SK-N-SH (cell line): ENCODE data around the gene OPCML. TPM values are rescaled to one million over a fixed set of nuclear protein-coding genes. Genes with fewer than 3 reads are reported as not detected.

ENCODE experiments used
- CTCF ChIA-PET: fragments of 300-600, 350-600 bp; formaldehyde crosslinking; extraction: SDS; loops from one replicate; lab custom pipeline; 2021; lab: Yijun Ruan, JAX
- POLR2A ChIA-PET: fragments of 350-600 bp; sonication (Branson Sonifier 250); formaldehyde crosslinking; extraction: SDS; loops from one replicate; lab custom pipeline; 2020; ENCODE audit warnings: antibody characterized with exemption, inconsistent platforms; lab: Yijun Ruan, JAX
- DNase-seq: peaks from one replicate; pipeline ENCODE4 v3.0.0; 2012
- H2AFZ ChIP-seq: fragments of 200-600 bp; sonication (generic); 2 replicates; pipeline ENCODE4 v1.8.1; 2016; ENCODE audit warnings: antibody characterized with exemption, mild to moderate bottlenecking, low read depth
- H3F3A ChIP-seq: fragments of 200-600 bp; sonication (generic); replicated peaks from 2 replicates; pipeline ENCODE3; 2016; ENCODE audit warnings: antibody characterized with exemption, mild to moderate bottlenecking; ENCODE audit not compliant: insufficient read depth
- H3K27ac ChIP-seq, 2 experiments: fragments of 200-500 bp in 1 of 2; fragments of 200-600 bp in 1 of 2; sonication (Bioruptor generic) in 1 of 2; sonication (generic), shearing (Covaris generic) in 1 of 2; 2 replicates each; pipeline versions ENCODE4 v1.5.1 to v1.6.1; 2014 to 2016; ENCODE audit warnings: low read depth in 2 of 2, inconsistent platforms in 1 of 2, low read length in 1 of 2, mild to moderate bottlenecking in 1 of 2, mixed read lengths in 1 of 2
- H3K27me3 ChIP-seq: fragments of 200-600 bp; sonication (generic), shearing (Covaris generic); 2 replicates; pipeline ENCODE4 v1.6.1; 2016; ENCODE audit warnings: mixed run types; ENCODE audit not compliant: insufficient read depth
- H3K36me3 ChIP-seq, 2 experiments: fragments of 200-500 bp in 1 of 2; fragments of 200-600 bp in 1 of 2; sonication (Bioruptor generic) in 1 of 2; sonication (generic) in 1 of 2; replicated peaks in 1 of 2; 2 replicates each; pipeline versions ENCODE3 to v1.5.1; 2014 to 2016; ENCODE audit warnings: low read length in 1 of 2, mild to moderate bottlenecking in 1 of 2; ENCODE audit not compliant: insufficient read depth in 2 of 2, control insufficient read depth in 1 of 2
- H3K4me1 ChIP-seq, 2 experiments: fragments of 200-500 bp in 1 of 2; fragments of 200-600 bp in 1 of 2; sonication (Bioruptor generic) in 1 of 2; sonication (generic), shearing (Covaris generic) in 1 of 2; 2 replicates each; pipeline versions ENCODE4 v1.5.1 to v1.6.1; 2014 to 2016; ENCODE audit warnings: low read depth in 1 of 2, low read length in 1 of 2, mixed run types in 1 of 2; ENCODE audit not compliant: insufficient read depth in 2 of 2, control insufficient read depth in 1 of 2
- H3K4me2 ChIP-seq: fragments of 200-600 bp; sonication (generic), shearing (Covaris generic); 2 replicates; pipeline ENCODE4 v1.6.1; 2017; ENCODE audit warnings: mixed run types
- H3K4me3 ChIP-seq, 2 experiments: fragments of 200-500 bp in 1 of 2; fragments of 200-600 bp in 1 of 2; sonication (Bioruptor generic) in 1 of 2; sonication (generic), shearing (Covaris generic) in 1 of 2; 2 replicates each; pipeline versions ENCODE4 v1.5.1 to v1.8.1; 2014 to 2016; ENCODE audit warnings: low read depth in 2 of 2, inconsistent platforms in 1 of 2, low read length in 1 of 2, mild to moderate bottlenecking in 1 of 2, mixed read lengths in 1 of 2, moderate library complexity in 1 of 2
- H3K79me2 ChIP-seq: fragments of 200-600 bp; sonication (generic); 2 replicates; pipeline ENCODE4 v1.8.1; 2017; ENCODE audit warnings: mild to moderate bottlenecking; ENCODE audit not compliant: insufficient read depth
- H3K9ac ChIP-seq: fragments of 200-600 bp; sonication (generic); 2 replicates; pipeline ENCODE4 v1.6.1; 2017; ENCODE audit warnings: mixed run types
- H3K9me2 ChIP-seq: fragments of 200-600 bp; sonication (generic); 2 replicates; pipeline ENCODE4 v1.6.1; 2017; ENCODE audit warnings: mixed run types
- H3K9me3 ChIP-seq: fragments of 200-600 bp; sonication (generic); 2 replicates; pipeline ENCODE4 v1.6.1; 2017; ENCODE audit warnings: mixed run types, mild to moderate bottlenecking, moderate library complexity
- H4K20me1 ChIP-seq: fragments of 200-600 bp; sonication (generic); 2 replicates; pipeline ENCODE4 v1.6.1; 2017; ENCODE audit warnings: mild to moderate bottlenecking, mixed run types; ENCODE audit not compliant: insufficient read depth
- GATA2 ChIP-seq: sonication (generic); formaldehyde crosslinking; IDR thresholded peaks from 2 replicates; pipeline ENCODE4 v1.5.0; 2020; ENCODE audit warnings: mild to moderate bottlenecking, missing genetic modification reagents
- RAD21 ChIP-seq: IDR thresholded peaks from 2 replicates; pipeline ENCODE4 v1.6.1; 2012; ENCODE audit warnings: mild to moderate bottlenecking, low read length
- TCF12 ChIP-seq: IDR thresholded peaks from 2 replicates; pipeline ENCODE4 v1.4.0; 2012
- WGBS: methylation state at CpG from one replicate; pipeline ENCODE4 v1.1.6; 2017; ENCODE audit warnings: low lambda C conversion rate; 5-methylcytosine and 5-hydroxymethylcytosine counted together
- polyA plus RNA-seq, 3 experiments: library from polyadenylated mRNA; depleted of rRNA; stranded (reverse); fragments of >200 nt; gene quantifications; 2 replicates each; pipeline ENCODE4 v1.2.3, GENCODE V29; 2012
- TF ChIP-seq, protein P1 (sequence below): IDR thresholded peaks from 2 replicates; pipeline ENCODE4 v1.6.1; 2012; ENCODE audit warnings: mild to moderate bottlenecking, low read depth, low read length, moderate library complexity
- TF ChIP-seq, protein P2 (sequence below): fragments of 150-350 bp; IDR thresholded peaks from 2 replicates; pipeline ENCODE4 v1.6.1; 2017; ENCODE audit warnings: antibody characterized with exemption, low read length, low read depth, borderline replicate concordance
- TF ChIP-seq, protein P3 (sequence below): fragments of 200-600 bp; sonication (generic); IDR thresholded peaks from 2 replicates; pipeline ENCODE4 v1.6.1; 2017; ENCODE audit warnings: antibody characterized with exemption, mild to moderate bottlenecking, moderate library complexity

The OPCML gene
- polyA plus RNA-seq, 1 of the 3 experiments (the other 2 are of a cell fraction), result not detected

DNA sequence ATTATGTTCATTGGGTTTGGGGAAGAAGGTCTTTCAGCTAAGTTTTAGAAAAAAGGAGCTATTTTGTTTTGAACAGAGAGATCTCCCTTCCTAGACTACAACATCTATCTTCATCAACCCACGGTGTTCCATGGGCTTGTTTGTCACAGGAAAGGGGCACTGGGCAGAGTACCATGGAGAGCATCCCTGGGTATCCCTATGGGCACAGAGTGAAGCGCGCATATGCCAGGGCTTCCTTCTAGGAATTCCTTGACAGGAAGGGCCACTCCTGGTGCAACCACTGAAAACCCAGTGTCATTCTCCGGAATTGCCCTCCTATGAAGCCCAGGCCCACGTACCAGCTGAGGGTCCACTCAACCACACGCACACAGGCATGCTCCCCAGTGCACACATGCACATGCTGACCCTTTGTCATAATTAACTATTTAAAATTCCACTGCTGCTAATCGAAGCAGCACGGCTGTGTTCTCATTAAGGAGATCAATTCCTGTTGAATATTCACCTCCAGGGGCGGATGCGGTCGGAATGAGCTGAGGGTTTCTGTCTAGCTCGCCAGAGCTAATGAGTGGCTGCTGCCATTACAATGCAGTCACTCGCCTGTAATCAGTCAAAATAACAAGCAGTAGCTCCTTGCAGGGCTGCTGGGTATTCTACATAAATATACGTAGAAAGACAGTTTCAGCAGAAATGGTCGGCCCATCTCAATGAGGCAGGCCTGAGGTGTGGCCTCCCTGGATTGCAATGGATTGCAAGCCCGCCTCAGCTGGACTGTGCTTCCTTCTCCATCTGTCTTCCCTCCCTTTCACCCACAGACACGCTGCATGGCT is 512.5 kb downstream of the OPCML start:
- TF ChIP-seq, protein P1, sequence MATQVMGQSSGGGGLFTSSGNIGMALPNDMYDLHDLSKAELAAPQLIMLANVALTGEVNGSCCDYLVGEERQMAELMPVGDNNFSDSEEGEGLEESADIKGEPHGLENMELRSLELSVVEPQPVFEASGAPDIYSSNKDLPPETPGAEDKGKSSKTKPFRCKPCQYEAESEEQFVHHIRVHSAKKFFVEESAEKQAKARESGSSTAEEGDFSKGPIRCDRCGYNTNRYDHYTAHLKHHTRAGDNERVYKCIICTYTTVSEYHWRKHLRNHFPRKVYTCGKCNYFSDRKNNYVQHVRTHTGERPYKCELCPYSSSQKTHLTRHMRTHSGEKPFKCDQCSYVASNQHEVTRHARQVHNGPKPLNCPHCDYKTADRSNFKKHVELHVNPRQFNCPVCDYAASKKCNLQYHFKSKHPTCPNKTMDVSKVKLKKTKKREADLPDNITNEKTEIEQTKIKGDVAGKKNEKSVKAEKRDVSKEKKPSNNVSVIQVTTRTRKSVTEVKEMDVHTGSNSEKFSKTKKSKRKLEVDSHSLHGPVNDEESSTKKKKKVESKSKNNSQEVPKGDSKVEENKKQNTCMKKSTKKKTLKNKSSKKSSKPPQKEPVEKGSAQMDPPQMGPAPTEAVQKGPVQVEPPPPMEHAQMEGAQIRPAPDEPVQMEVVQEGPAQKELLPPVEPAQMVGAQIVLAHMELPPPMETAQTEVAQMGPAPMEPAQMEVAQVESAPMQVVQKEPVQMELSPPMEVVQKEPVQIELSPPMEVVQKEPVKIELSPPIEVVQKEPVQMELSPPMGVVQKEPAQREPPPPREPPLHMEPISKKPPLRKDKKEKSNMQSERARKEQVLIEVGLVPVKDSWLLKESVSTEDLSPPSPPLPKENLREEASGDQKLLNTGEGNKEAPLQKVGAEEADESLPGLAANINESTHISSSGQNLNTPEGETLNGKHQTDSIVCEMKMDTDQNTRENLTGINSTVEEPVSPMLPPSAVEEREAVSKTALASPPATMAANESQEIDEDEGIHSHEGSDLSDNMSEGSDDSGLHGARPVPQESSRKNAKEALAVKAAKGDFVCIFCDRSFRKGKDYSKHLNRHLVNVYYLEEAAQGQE, result no peak
- TF ChIP-seq GATA2 (CRISPR knock-in tag), result no peak
- no peak for TF ChIP-seq TCF12
- no peak for TF ChIP-seq RAD21
- CTCF ChIA-PET, result interaction anchor here (1.1 to 1.5 kb wide), 2 partner anchors 9 to 17 kb away, joined by 3 to 5 read pairs; no protein-coding TSS in a partner anchor
- Histone ChIP-seq H2AFZ (no peak overlapping the region), H3K4me1 (no peaks in the 10 kb centered on the region; a peak in 1 of 4 replicates), H3K36me3 (no peaks in the 10 kb centered on the region), H3K27ac (no peak overlapping the region), H3K9ac (no peak overlapping the region), H3K9me3 (no peaks in the 10 kb centered on the region; the same call in 1 of the 2 replicates), H4K20me1 (no peaks in the 10 kb centered on the region), H3F3A (no peaks in the 10 kb centered on the region), H3K9me2 (no peaks in the 10 kb centered on the region), H3K79me2 (no peaks in the 10 kb centered on the region), H3K27me3 (no peaks in the 10 kb centered on the region), H3K4me3 (no peak overlapping the region), H3K4me2 (no peak overlapping the region)
- WGBS, result 37% methylated on average over 14 of the region's 17 CpGs
- POLR2A ChIA-PET, result no interaction called here
- no peak for DNase-seq

DNA sequence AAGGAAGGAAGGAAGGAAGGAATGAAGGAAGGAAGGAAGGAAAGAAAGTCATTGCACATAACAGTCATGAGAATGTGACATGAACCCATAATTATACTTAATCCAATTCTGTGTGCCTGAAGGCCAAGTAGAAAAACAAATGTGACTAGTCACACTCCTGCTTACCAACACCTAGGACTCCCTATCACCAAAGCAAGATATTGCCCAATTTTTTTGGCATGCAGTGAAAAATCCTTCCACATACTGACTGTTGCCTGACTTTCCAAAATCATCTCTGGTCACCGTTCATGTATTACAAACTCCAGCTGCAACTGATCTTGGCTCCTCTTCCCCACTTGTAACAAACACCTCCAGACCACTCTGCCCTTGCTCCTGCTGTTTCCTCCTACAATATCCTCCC is 516.8 kb downstream of the OPCML start:
- WGBS, result 6% methylated on average over 1 of the region's 1 CpG
- TF ChIP-seq, protein P2, sequence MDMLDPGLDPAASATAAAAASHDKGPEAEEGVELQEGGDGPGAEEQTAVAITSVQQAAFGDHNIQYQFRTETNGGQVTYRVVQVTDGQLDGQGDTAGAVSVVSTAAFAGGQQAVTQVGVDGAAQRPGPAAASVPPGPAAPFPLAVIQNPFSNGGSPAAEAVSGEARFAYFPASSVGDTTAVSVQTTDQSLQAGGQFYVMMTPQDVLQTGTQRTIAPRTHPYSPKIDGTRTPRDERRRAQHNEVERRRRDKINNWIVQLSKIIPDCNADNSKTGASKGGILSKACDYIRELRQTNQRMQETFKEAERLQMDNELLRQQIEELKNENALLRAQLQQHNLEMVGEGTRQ, result no peak
- TF ChIP-seq, protein P3, sequence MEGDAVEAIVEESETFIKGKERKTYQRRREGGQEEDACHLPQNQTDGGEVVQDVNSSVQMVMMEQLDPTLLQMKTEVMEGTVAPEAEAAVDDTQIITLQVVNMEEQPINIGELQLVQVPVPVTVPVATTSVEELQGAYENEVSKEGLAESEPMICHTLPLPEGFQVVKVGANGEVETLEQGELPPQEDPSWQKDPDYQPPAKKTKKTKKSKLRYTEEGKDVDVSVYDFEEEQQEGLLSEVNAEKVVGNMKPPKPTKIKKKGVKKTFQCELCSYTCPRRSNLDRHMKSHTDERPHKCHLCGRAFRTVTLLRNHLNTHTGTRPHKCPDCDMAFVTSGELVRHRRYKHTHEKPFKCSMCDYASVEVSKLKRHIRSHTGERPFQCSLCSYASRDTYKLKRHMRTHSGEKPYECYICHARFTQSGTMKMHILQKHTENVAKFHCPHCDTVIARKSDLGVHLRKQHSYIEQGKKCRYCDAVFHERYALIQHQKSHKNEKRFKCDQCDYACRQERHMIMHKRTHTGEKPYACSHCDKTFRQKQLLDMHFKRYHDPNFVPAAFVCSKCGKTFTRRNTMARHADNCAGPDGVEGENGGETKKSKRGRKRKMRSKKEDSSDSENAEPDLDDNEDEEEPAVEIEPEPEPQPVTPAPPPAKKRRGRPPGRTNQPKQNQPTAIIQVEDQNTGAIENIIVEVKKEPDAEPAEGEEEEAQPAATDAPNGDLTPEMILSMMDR, result no peak
- TF ChIP-seq, all 33 proteins: peak for 0

More for the DNA sequence above, 516.8 kb downstream of the OPCML start:
- H3K27ac ChIP-seq, result no peak overlapping the region
- H3K9me2 ChIP-seq, result no peaks in the 10 kb centered on the region
- H3K4me3 ChIP-seq, result no peak overlapping the region
- ChIA-PET CTCF (interaction anchor here (0.7 to 1.1 kb wide), 2 partner anchors 8 to 74 kb away, joined by 3 read pairs; no protein-coding TSS in a partner anchor), POLR2A (no interaction called here)
- no peaks in the 10 kb centered on the region for H3K36me3 ChIP-seq
- H3K4me1 ChIP-seq, result no peaks in the 10 kb centered on the region
- H4K20me1 ChIP-seq, result no peaks in the 10 kb centered on the region
- no peak for DNase-seq
- no peak overlapping the region for H3K4me2 ChIP-seq
- no peaks in the 10 kb centered on the region for H3K27me3 ChIP-seq
- H2AFZ ChIP-seq, result no peak overlapping the region
- H3K9ac ChIP-seq, result no peak overlapping the region
- H3F3A ChIP-seq, result no peaks in the 10 kb centered on the region
- no peaks in the 10 kb centered on the region for H3K9me3 ChIP-seq
- H3K79me2 ChIP-seq, result no peaks in the 10 kb centered on the region
